SK-N-SH (cell line): Measurements from ENCODE around the gene MYO16.

ENCODE experiments used
- EZH2phosphoT487 ChIP-seq: fragments of 200-600 bp; sonication (generic); IDR thresholded peaks from 2 replicates; pipeline ENCODE4 v1.6.1; 2017; ENCODE audit warnings: low read depth, mixed run types, mild to moderate bottlenecking, antibody characterized with exemption, moderate library complexity, borderline replicate concordance
- JUND ChIP-seq: IDR thresholded peaks from 2 replicates; pipeline ENCODE4 v1.4.0; 2012
- NFIC ChIP-seq: IDR thresholded peaks from 2 replicates; pipeline ENCODE4 v1.4.0; 2012; ENCODE audit warnings: borderline replicate concordance
- POLR2AphosphoS5 ChIP-seq: IDR thresholded peaks from 2 replicates; pipeline ENCODE4 v1.6.1; 2012; ENCODE audit warnings: low read depth, low read length
- REST ChIP-seq: IDR thresholded peaks from 2 replicates; pipeline ENCODE4 v1.6.1; 2012; ENCODE audit warnings: mild to moderate bottlenecking, low read depth, low read length, moderate library complexity
- RFX5 ChIP-seq: IDR thresholded peaks from 2 replicates; pipeline ENCODE4 v1.6.1; 2012; ENCODE audit warnings: mild to moderate bottlenecking, improper control_type of control experiment, low read length
- TEAD4 ChIP-seq: IDR thresholded peaks from 2 replicates; pipeline ENCODE4 v1.4.0; 2012; ENCODE audit warnings: mild to moderate bottlenecking, borderline replicate concordance; ENCODE audit not compliant: insufficient read depth
- ZBTB33 ChIP-seq: IDR thresholded peaks from 2 replicates; pipeline ENCODE4 v1.4.0; 2012; ENCODE audit warnings: low read depth, borderline replicate concordance
- TF ChIP-seq, protein P1 (sequence below): fragments of 200-600 bp; sonication (generic); IDR thresholded peaks from 2 replicates; pipeline ENCODE4 v1.6.1; 2017; ENCODE audit warnings: antibody characterized with exemption, mild to moderate bottlenecking, moderate library complexity

GRCh38 chr13:108944760-108945159 lies 315.3 kb downstream of the MYO16 start:
- TF ChIP-seq TEAD4 = no peak
- TF ChIP-seq REST = no peak
- TF ChIP-seq EZH2phosphoT487 = no peak
- no peak for TF ChIP-seq NFIC
- TF ChIP-seq, protein P1, sequence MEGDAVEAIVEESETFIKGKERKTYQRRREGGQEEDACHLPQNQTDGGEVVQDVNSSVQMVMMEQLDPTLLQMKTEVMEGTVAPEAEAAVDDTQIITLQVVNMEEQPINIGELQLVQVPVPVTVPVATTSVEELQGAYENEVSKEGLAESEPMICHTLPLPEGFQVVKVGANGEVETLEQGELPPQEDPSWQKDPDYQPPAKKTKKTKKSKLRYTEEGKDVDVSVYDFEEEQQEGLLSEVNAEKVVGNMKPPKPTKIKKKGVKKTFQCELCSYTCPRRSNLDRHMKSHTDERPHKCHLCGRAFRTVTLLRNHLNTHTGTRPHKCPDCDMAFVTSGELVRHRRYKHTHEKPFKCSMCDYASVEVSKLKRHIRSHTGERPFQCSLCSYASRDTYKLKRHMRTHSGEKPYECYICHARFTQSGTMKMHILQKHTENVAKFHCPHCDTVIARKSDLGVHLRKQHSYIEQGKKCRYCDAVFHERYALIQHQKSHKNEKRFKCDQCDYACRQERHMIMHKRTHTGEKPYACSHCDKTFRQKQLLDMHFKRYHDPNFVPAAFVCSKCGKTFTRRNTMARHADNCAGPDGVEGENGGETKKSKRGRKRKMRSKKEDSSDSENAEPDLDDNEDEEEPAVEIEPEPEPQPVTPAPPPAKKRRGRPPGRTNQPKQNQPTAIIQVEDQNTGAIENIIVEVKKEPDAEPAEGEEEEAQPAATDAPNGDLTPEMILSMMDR = no peak
- TF ChIP-seq JUND = no peak
- no peak for TF ChIP-seq POLR2AphosphoS5
- TF ChIP-seq ZBTB33 = no peak
- no peak for TF ChIP-seq RFX5
